ENCODE measurements around the gene SOCS7.

Gene SOCS7

GRCh38 chr17:38442548-38442947 lies 90.9 kb downstream of the SOCS7 start:
- FAIRE-seq, result no peak

- FAIRE-seq, result no peak
These were observed 91.8 kb downstream of the SOCS7 start for GRCh38 chr17:38443356-38444031.

GRCh38 chr17:38444151-38444550 lies 92.5 kb downstream of the SOCS7 start:
- no peak for FAIRE-seq

- no peak for FAIRE-seq
These were observed 96.0 kb downstream of the SOCS7 start for GRCh38 chr17:38447502-38448085.

GRCh38 chr17:38448208-38448771 lies 96.6 kb downstream of the SOCS7 start:
- no peak for FAIRE-seq

- no peak for FAIRE-seq
These were observed 97.7 kb downstream of the SOCS7 start for GRCh38 chr17:38449364-38449763.

GRCh38 chr17:38450557-38451029 lies 98.9 kb downstream of the SOCS7 start:
- FAIRE-seq, result no peak

GRCh38 chr17:38451030-38451839 lies 99.6 kb downstream of the SOCS7 start:
- FAIRE-seq, result no peak

GRCh38 chr17:38451840-38452529 lies 100.3 kb downstream of the SOCS7 start:
- FAIRE-seq, result no peak

- FAIRE-seq, result no peak
These were observed 101.1 kb downstream of the SOCS7 start for GRCh38 chr17:38452719-38453118.

GRCh38 chr17:38453951-38454421 lies 102.3 kb downstream of the SOCS7 start:
- no peak for FAIRE-seq

- FAIRE-seq, result no peak
These were observed 102.9 kb downstream of the SOCS7 start for GRCh38 chr17:38454532-38454931.
